Activated naive CD8-positive, alpha-beta T cell treated with anti-CD3 and anti-CD28 coated beads for 36 hours (primary cell): ENCODE data around the gene C14orf180. TPM values are rescaled to one million over a fixed set of nuclear protein-coding genes. Genes with fewer than 3 reads are reported as not detected.

Experiments
- DNase-seq: peaks from one replicate; pipeline ENCODE4 v3.0.0; 2021
- H3K27ac Mint-ChIP-seq: one replicate; pipeline ENCODE4 v1.8.0; 2022; ENCODE audit warnings: mild to moderate bottlenecking, moderate library complexity, mixed read lengths
- H3K27me3 Mint-ChIP-seq: one replicate; pipeline ENCODE4 v1.8.0; 2022; ENCODE audit warnings: mild to moderate bottlenecking, mixed read lengths
- H3K36me3 Mint-ChIP-seq: one replicate; pipeline ENCODE4 v1.8.0; 2021; ENCODE audit warnings: mild to moderate bottlenecking, mixed read lengths
- H3K4me1 Mint-ChIP-seq: one replicate; pipeline ENCODE4 v1.8.0; 2021; ENCODE audit warnings: mixed read lengths
- H3K4me3 Mint-ChIP-seq: one replicate; pipeline ENCODE4 v1.8.0; 2022; ENCODE audit warnings: mild to moderate bottlenecking, moderate library complexity, mixed read lengths
- H3K9me3 Mint-ChIP-seq: one replicate; pipeline ENCODE4 v1.8.0; 2022; ENCODE audit warnings: mixed read lengths
- total RNA-seq, 2 experiments: library from RNA; stranded (reverse); gene quantifications; one replicate each; pipeline ENCODE4 v1.2.3, GENCODE V29; 2021

C14orf180 gene
- total RNA-seq, 2 experiments from 2014 or later: not detected

DNA sequence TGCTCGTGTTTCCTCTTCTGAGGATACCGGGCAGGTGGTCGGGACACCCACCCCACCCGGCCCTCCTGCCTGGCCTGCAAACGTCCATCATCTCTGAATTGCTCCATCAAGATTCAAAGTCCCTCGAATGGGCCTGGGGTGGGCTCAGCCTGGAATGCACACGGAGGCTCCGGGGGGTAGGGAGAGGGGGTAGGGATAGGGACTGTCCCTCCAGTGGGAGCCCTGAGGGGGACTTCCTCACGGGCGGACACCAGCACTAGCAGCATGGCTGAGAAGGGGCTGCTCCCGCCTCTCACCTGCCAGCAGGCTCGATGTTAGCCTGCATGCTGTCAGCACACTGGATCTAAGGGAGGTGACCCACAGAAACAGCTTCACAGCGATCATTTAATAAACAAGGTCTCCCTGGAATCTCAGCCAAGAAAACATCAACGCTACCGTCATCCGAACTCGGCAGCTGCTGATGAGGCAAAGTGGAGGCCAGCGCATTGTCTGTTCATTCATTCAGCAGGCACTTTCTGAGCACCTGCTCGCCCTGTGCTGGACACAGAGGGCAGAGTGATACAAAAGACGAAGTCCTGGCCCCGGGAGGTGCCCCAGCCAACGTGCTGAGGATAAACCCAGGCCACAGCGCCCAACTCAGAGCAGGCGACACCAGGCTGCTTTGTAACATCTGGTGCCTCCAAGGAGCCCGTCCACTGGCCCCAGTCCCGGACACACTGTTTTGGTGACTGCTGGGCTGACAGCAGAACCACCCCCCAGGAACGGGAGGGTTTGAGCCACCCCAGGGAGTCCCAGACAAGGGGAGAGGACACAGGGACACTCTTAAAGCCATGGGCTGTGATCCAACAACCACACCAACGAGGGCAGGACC lies 18.7 kb downstream of the C14orf180 start:
- Mint-ChIP-seq H3K27me3 (peaks cover 35% of the 10 kb centered on the region), H3K4me1 (no peaks in the 10 kb centered on the region), H3K27ac (no peak overlapping the region), H3K9me3 (no peaks in the 10 kb centered on the region), H3K36me3 (no peaks in the 10 kb centered on the region), H3K4me3 (no peak overlapping the region)
- no peak for DNase-seq

DNA sequence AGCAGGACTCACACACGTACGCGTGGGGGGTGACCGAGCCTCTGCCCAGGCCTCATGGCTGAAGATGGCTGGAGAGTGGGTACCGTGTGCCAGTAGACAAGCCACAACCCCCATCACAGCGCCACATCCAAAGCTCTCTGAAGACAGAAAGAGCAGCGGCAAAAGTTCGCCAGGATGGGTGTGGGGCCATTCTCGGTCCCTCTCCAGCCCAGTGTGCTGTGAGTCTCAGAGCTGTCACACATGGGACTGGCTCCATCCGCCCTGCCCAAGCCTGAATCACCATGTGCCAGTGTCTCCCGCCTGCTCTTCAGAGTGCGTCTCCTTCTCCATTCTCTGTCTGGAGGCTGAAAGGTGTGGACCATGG lies 19.3 kb downstream of the C14orf180 start:
- Mint-ChIP-seq H3K4me1 (no peaks in the 10 kb centered on the region), H3K27me3 (peaks cover 41% of the 10 kb centered on the region), H3K9me3 (no peaks in the 10 kb centered on the region), H3K36me3 (no peaks in the 10 kb centered on the region), H3K4me3 (no peak overlapping the region), H3K27ac (no peak overlapping the region)
- no peak for DNase-seq

DNA sequence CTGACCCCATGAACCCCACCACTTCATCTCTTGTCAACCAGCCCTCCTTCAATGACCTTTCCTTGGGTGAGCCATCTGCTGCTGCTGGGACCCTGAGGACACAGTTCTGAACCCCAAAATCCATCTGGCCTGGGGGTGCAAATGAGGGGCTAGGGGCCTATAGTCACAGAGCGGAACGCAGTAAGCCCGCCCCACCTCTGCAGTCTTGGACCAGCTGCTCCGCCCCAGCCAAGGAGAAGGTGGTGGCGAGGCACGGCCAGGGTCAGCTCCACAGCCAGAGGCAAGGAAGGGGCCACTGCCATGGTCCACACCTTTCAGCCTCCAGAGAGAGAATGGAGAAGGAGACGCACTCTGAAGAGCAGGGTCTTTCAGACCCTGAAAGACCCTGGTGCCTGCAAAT lies 19.9 kb downstream of the C14orf180 start:
- Mint-ChIP-seq H3K4me3 (no peak overlapping the region), H3K36me3 (no peaks in the 10 kb centered on the region), H3K27me3 (peaks cover 46% of the 10 kb centered on the region), H3K4me1 (no peaks in the 10 kb centered on the region), H3K9me3 (no peaks in the 10 kb centered on the region), H3K27ac (no peak overlapping the region)
- DNase-seq: no peak

DNA sequence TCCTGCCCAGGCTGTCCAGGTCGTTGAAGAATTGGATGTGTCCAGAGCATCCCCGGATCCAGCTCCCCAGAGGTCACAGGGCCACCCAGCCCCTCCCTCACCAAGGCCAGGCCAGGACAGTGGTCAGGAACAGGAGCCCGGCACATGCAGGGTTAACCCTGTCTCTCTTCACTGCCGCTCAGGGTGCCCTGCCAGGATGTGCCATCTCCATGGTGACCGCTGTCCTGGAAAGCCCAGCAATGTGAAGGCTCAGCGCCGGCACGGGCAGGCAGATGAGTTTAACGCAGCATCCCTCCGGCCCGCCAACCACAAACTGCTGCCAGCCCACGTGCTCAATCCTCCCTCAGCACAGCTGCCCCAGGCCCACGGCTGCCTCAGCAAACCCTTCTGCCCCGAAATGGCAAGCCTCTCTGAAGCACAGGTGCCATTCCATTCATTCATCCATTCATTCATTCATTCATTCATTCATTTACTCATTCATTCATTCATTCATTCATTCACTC lies 20.6 kb downstream of the C14orf180 start:
- no peaks in the 10 kb centered on the region for H3K9me3 Mint-ChIP-seq
- H3K27me3 Mint-ChIP-seq: peaks cover 52% of the 10 kb centered on the region
- DNase-seq: no peak
- H3K4me3 Mint-ChIP-seq: no peak overlapping the region
- no peaks in the 10 kb centered on the region for H3K4me1 Mint-ChIP-seq
- no peak overlapping the region for H3K27ac Mint-ChIP-seq
- no peaks in the 10 kb centered on the region for H3K36me3 Mint-ChIP-seq

DNA sequence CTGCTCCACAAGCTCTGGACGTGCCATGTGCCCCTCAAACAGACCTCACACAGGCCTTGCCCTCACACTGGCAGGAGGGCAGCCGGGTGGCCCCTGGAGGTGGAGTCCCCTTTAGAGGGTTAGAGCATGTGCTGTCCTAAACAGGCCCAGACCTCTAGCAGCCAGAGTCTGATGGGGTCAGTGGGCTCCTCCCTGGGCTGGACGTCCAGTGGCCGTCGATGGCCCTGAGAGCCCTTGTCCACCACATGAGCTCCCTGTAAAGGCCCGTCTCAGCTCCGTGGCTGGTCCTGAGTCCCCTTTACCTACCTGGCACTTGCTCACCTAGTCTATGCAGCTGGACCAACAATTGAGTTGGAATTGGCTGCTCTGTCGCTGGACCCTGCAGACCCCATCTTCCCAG lies 21.2 kb downstream of the C14orf180 start:
- no peak for DNase-seq
- H3K9me3 Mint-ChIP-seq: no peaks in the 10 kb centered on the region
- H3K4me3 Mint-ChIP-seq: no peak overlapping the region
- H3K36me3 Mint-ChIP-seq: no peaks in the 10 kb centered on the region
- peaks cover 59% of the 10 kb centered on the region for H3K27me3 Mint-ChIP-seq
- no peaks in the 10 kb centered on the region for H3K4me1 Mint-ChIP-seq
- no peak overlapping the region for H3K27ac Mint-ChIP-seq

DNA sequence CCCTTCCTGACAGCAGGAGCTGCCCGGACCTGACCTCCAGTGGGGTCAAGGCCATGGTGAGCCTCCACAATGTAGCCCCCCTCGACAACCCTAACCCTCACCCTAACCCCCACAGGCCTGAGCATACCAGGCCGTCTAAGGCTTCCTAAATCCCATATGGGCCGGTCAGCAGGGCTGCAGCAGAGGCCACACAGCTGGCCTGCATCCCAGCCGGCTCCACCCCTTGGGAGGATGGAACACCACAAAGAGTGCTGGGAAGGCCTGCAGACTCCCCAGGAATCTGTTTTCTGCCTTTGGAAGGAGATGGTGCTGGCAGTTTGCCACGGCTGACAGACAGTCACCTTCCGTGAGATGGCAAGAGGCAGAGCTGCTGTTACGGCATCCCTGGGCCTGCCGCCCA lies 22.2 kb downstream of the C14orf180 start:
- no peaks in the 10 kb centered on the region for H3K36me3 Mint-ChIP-seq
- peaks cover 65% of the 10 kb centered on the region for H3K27me3 Mint-ChIP-seq
- H3K27ac Mint-ChIP-seq: no peak overlapping the region
- no peak for DNase-seq
- no peaks in the 10 kb centered on the region for H3K9me3 Mint-ChIP-seq
- H3K4me3 Mint-ChIP-seq: no peak overlapping the region
- H3K4me1 Mint-ChIP-seq: no peaks in the 10 kb centered on the region

DNA sequence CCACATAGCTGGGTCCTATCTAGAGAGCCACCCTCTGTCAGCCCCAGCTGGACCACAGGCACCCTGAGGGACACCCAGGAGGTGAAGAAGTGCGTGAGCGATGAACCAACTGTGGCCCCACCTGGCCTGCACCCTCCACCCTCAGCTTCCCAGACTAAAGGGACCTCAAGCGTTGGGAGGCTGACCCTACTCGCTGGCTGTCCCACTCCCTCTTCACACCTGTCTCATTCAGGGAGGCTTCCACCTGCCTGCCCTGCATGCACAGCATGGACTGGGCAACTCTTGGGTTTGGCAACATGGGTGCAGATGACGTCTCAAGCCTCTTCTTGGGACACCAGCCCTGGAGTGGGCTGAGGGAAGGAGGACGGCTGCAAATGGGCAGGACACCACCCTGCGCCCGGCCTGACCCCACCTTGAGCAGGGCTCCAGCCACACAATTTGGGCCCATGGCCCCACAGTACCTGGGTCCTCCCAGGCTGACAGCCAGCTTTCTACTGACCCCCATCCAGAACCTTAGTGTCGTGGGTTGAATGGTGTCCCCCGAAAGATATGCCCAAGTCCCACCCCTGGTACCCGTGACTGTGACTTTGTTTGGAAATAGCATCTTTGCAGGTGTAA lies 22.9 kb downstream of the C14orf180 start:
- Mint-ChIP-seq H3K4me1 (no peaks in the 10 kb centered on the region), H3K9me3 (no peaks in the 10 kb centered on the region), H3K27me3 (peaks cover 71% of the 10 kb centered on the region), H3K36me3 (no peaks in the 10 kb centered on the region), H3K27ac (no peak overlapping the region), H3K4me3 (no peak overlapping the region)
- DNase-seq: no peak

DNA sequence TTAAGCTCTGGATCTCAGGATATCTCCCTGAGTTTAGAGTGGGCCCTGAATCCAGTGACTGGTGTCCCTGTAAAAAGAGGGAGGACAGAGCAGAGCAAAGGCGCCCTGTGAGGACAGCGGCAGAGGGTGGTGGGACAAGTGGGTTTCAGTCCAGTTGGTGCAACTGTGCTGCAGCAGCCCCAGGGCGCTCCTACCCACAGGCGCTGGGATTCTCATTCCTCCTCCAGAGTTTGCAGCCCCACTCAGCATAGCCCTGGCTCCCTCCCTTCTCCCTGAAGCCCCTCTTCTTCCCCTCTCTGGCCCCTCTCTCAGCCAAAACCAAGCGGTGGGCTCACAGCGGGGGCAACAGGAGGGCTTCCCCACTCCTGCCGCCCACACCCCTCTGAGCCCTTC lies 23.4 kb downstream of the C14orf180 start:
- H3K9me3 Mint-ChIP-seq: no peaks in the 10 kb centered on the region
- DNase-seq: no peak
- H3K36me3 Mint-ChIP-seq: no peaks in the 10 kb centered on the region
- peaks cover 72% of the 10 kb centered on the region for H3K27me3 Mint-ChIP-seq
- H3K27ac Mint-ChIP-seq: no peak overlapping the region
- H3K4me3 Mint-ChIP-seq: no peak overlapping the region
- H3K4me1 Mint-ChIP-seq: no peaks in the 10 kb centered on the region

DNA sequence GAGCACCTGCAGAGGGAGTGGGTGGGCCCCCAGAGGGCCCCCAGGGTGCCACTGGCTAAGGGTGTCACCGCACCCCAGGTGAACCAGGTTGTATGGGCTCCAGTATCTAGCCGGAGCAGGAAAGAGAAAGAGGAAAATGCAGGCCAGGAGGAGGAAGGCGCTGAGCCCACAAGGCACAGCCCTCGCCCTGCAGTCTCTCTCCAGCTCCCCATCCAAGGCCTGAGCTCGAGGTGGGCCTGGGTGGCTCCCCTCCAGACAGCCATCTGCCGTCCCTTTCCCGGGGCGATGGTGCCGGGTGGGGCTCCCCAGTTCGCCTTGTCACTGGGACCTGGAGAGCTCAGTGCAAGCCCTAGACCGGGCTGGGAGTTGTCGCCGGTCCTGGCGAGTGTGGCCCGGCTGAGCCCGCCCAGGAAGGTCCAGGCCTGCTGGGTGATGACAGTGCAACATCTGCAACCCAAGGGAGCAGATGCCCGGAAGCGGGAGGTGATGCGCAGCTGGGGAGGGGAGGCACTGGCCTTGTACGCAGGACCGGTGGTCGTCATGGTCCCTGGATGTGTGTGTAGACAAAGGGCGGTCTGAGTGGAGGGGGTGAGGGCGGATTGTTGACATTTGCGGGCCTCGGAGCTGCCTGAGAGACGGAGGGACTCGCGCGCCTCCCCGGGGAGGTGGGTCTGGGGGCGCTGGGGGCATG lies 24.3 kb downstream of the C14orf180 start:
- H3K27me3 Mint-ChIP-seq: peaks cover 76% of the 10 kb centered on the region
- no peak overlapping the region for H3K4me3 Mint-ChIP-seq
- no peak for DNase-seq
- H3K27ac Mint-ChIP-seq: no peak overlapping the region
- H3K4me1 Mint-ChIP-seq: no peaks in the 10 kb centered on the region
- H3K9me3 Mint-ChIP-seq: no peaks in the 10 kb centered on the region
- H3K36me3 Mint-ChIP-seq: no peaks in the 10 kb centered on the region

DNA sequence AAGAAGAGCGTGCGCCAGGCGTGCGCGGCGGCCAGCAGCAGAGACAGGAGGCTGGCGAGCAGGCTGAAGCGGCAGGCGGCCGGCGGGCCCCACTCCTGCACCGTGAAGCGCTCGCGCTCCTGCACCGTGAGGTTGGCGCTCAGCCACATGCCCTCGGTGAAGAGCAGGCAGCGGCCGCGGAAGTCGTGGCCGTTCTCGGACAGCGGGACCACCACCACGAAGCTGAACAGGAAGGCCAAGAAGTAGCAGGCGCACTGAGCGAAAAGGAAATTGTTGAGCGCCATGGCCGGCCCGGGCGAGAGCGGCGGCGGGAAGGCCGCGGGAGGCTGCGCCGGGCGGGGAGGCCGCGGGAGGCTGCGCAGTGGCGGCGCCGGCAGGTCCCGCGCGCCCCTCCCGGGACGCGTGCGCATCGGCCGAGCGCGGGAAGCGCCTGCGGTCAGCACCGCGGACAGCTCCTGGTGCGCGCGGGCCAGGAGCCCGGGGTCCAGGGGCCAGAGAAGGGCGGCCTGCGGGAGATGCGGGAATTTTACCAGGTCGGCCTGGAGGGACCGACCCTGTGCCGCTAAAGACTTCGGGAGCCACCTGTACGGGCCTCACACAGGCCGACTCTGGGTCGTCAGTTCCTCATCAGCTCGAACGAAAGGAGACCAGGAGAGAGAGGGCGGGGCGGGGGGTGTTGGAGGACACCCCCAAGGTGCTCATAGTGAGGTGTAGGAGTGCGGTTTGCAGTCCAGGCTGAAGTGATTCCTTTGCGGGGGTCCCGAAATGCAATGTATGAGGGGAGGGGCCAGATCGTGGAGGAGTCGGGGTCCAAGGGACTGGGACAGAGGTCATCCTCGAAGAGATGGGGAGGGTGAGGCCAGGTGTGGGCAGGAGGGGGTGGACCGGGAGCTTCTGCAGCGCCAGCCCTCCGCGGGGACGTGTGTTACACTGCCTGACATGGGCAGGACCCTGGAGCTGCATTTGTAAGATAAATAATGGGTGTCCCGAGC lies 25.2 kb downstream of the C14orf180 start, which contains the start of gene TMEM179:
Gene TMEM179 (minus strand): TSS at position 315 of the 992 bp plus-strand sequence. CDS start 31 bp downstream, at position 284.
- no peak within 1 kb of the TSS for H3K27ac Mint-ChIP-seq
- no peaks in the 10 kb centered on the region for H3K9me3 Mint-ChIP-seq
- peak; percentile 34 for DNase-seq
- H3K4me3 Mint-ChIP-seq: peak within 1 kb of the TSS; percentile 42
- peaks cover 80% of the 10 kb centered on the region for H3K27me3 Mint-ChIP-seq
- no peaks in the 10 kb centered on the region for H3K4me1 Mint-ChIP-seq
- no peaks in the 10 kb centered on the region for H3K36me3 Mint-ChIP-seq

DNA sequence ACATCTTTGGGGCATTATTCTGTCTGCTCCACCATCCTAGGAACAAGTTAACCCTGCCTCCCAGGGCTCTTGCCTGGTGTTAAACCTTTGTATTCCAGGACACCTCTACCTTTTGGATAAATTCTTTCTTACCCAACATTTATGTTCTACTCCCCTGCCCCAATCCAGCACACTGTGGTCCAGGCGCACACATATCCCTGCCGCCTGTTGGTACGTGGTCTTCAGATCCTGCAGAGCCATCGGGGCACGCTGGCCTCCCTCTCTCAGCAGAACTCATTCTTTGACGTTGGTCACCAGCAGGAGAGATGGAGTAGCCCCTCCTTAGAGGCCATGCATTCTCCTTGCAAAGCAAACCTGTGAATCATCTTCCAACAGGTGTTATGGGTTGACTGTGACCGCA lies 30.1 kb downstream of the C14orf180 start:
- DNase-seq: no peak
- no peaks in the 10 kb centered on the region for H3K9me3 Mint-ChIP-seq
- H3K4me1 Mint-ChIP-seq: no peaks in the 10 kb centered on the region
- H3K27me3 Mint-ChIP-seq: peaks cover 57% of the 10 kb centered on the region
- no peak overlapping the region for H3K27ac Mint-ChIP-seq
- no peaks in the 10 kb centered on the region for H3K36me3 Mint-ChIP-seq
- no peak overlapping the region for H3K4me3 Mint-ChIP-seq

DNA sequence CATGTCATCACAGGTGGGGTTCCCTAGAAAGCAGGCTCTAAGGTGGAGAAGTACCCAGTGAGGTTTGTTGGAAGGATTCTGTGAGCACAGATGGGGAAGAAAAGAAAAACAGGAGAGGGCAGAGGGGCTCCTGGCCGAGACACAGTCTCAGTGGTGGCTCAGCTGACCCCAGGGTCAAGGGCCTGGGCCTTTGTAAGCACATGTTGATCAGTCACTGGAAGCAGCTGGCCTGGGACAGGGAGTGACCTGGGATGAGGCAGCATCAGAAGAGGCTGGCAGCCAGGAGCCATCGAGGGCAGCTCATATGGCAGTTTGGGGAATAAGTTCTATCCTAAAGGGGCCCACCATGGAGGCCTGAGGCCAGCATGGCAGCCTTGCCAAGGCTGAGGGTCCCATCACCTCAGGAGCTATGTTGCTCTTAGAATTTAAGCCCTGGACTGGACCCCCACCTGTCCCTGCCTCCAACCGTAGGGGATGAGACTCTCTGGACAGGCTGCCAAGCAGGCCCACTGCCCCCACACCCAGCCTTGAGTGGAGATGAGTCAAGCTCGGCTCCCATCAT lies 31.3 kb downstream of the C14orf180 start:
- Mint-ChIP-seq H3K27ac (no peak overlapping the region), H3K9me3 (no peaks in the 10 kb centered on the region), H3K27me3 (peaks cover 46% of the 10 kb centered on the region), H3K36me3 (no peaks in the 10 kb centered on the region), H3K4me3 (no peak overlapping the region), H3K4me1 (no peaks in the 10 kb centered on the region)
- DNase-seq: no peak

DNA sequence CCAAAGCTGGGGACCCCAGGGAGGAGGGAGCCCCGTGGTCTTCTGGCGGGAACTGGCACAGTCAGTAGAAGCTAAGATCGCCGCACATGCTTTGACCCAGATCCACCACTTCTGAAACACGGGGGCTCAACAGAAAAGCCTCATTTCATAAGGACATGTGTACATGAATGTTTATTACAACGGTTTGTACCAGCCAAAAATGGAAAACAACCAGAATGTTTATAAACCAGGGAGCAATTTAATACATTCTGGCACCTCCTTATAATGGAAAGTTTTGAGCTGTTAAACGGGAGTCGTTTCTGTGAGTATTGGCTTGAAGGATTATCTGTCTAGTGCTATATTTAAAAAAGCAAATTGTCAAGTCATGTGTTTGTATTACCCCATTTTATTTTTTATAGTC lies 32.3 kb downstream of the C14orf180 start:
- H3K4me1 Mint-ChIP-seq: no peaks in the 10 kb centered on the region
- no peak overlapping the region for H3K4me3 Mint-ChIP-seq
- H3K27me3 Mint-ChIP-seq: peaks cover 41% of the 10 kb centered on the region
- no peaks in the 10 kb centered on the region for H3K36me3 Mint-ChIP-seq
- no peak for DNase-seq
- no peak overlapping the region for H3K27ac Mint-ChIP-seq
- H3K9me3 Mint-ChIP-seq: no peaks in the 10 kb centered on the region

DNA sequence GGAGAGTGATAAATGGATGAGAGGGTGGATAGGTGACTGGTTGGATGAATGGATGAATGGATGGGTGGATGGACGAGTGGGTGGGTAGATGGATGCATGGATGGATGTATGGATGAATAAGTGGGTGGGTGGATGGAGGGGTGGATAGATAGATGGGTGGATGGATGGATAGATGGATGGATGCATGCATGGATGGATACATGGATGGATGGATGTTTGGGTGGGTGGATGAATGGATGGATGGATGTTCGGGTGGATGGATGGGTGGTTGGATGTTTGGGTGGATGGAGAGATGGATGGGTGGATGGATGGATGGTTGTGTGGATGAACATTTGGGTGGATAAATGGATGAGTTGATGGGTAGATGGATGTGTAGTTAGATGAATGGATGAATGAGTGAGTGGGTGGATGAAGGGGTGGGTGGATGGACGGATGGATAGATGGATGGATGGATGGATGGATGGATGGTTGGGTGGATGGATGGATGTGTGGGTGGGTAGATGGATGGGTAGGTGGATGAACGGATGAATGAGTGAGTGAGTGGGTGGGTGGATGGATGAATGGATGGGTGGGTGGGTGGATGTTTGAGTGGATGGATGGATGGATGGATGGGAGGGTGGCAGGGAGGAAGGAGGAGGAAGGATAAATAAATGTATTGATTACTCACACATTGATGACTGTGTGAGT lies 34.7 kb downstream of the C14orf180 start:
- no peak overlapping the region for H3K4me3 Mint-ChIP-seq
- no peaks in the 10 kb centered on the region for H3K9me3 Mint-ChIP-seq
- H3K4me1 Mint-ChIP-seq: no peaks in the 10 kb centered on the region
- H3K36me3 Mint-ChIP-seq: no peaks in the 10 kb centered on the region
- H3K27me3 Mint-ChIP-seq: peaks cover 42% of the 10 kb centered on the region
- no peak for DNase-seq
- no peak overlapping the region for H3K27ac Mint-ChIP-seq
